Neural progenitor cell (in vitro differentiated cells): ENCODE data around the gene PCDHB6. TPM values are rescaled to one million over a fixed set of nuclear protein-coding genes. Genes with fewer than 3 reads are reported as not detected.
A peak's percentile ranks its signal among the peaks of the same experiment; 100 is the strongest.
"Not testable (repeated sequence)": the region's sequence is repeated elsewhere in the genome, so short reads cannot be mapped to it uniquely, and the experiment has no call there.

ENCODE experiments used
- DNase-seq: peaks from one replicate; pipeline ENCODE4 v3.0.0-alpha.2; 2016; ENCODE audit warnings: low spot score
- H2AFZ ChIP-seq: fragments of 200-600 bp; sonication (generic); replicated peaks from 2 replicates; pipeline ENCODE4 v1.6.1; 2016; ENCODE audit warnings: antibody characterized with exemption
- H3F3A ChIP-seq: fragments of 200-600 bp; sonication (generic); 2 replicates; pipeline ENCODE4 v1.6.1; 2016; ENCODE audit warnings: antibody characterized with exemption, low read depth
- H3K27ac ChIP-seq: fragments of 200-600 bp; sonication (generic); 2 replicates; pipeline ENCODE4 v1.5.1; 2016; ENCODE audit warnings: mild to moderate bottlenecking
- H3K27me3 ChIP-seq: fragments of 200-600 bp; sonication (generic); 2 replicates; pipeline ENCODE4 v1.6.1; 2016; ENCODE audit warnings: mild to moderate bottlenecking, moderate library complexity
- H3K36me3 ChIP-seq: fragments of 200-600 bp; sonication (generic); 2 replicates; pipeline ENCODE4 v1.5.1; 2016
- H3K4me1 ChIP-seq: fragments of 200-600 bp; sonication (generic); 2 replicates; pipeline ENCODE4 v1.6.1; 2016; ENCODE audit warnings: mixed run types
- H3K4me2 ChIP-seq: fragments of 200-600 bp; sonication (generic); 2 replicates; pipeline ENCODE4 v1.6.1; 2016
- H3K4me3 ChIP-seq: fragments of 200-600 bp; sonication (generic); 2 replicates; pipeline ENCODE4 v1.5.1; 2016
- H3K79me2 ChIP-seq: fragments of 200-600 bp; sonication (generic); 2 replicates; pipeline ENCODE4 v1.6.1; 2016; ENCODE audit warnings: low read depth
- H3K9ac ChIP-seq: fragments of 200-600 bp; sonication (generic); 2 replicates; pipeline ENCODE4 v1.6.1; 2016
- H3K9me3 ChIP-seq: fragments of 200-600 bp; sonication (generic); 2 replicates; pipeline ENCODE4 v1.5.1; 2016; ENCODE audit warnings: low read depth
- H4K20me1 ChIP-seq: fragments of 200-600 bp; sonication (generic); 2 replicates; pipeline ENCODE4 v1.6.1; 2016; ENCODE audit warnings: low read depth
- H3K27ac Mint-ChIP-seq: 3 replicates; pipeline ENCODE4 v1.8.0; 2021; ENCODE audit warnings: mixed read lengths
- H3K27me3 Mint-ChIP-seq: 2 replicates; pipeline ENCODE4 v1.8.0; 2022; ENCODE audit warnings: low read depth, mild to moderate bottlenecking, inconsistent platforms, moderate library complexity, mixed read lengths; ENCODE audit not compliant: insufficient read depth
- H3K36me3 Mint-ChIP-seq: 3 replicates; pipeline ENCODE4 v1.8.0; 2021; ENCODE audit warnings: mixed read lengths
- H3K4me1 Mint-ChIP-seq: 3 replicates; pipeline ENCODE4 v1.8.0; 2021; ENCODE audit warnings: mixed read lengths
- H3K4me3 Mint-ChIP-seq: 3 replicates; pipeline ENCODE4 v1.8.0; 2021; ENCODE audit warnings: mild to moderate bottlenecking, moderate library complexity, mixed read lengths
- H3K9me3 Mint-ChIP-seq: 3 replicates; pipeline ENCODE4 v1.8.0; 2020; ENCODE audit warnings: mixed read lengths
- EZH2 ChIP-seq: fragments of 200-600 bp; sonication (generic); IDR thresholded peaks from 2 replicates; pipeline ENCODE4 v1.6.1; 2017; ENCODE audit warnings: antibody characterized with exemption, mild to moderate bottlenecking, moderate library complexity
- EZH2phosphoT487 ChIP-seq: fragments of 200-600 bp; sonication (generic); IDR thresholded peaks from 2 replicates; pipeline ENCODE4 v1.6.1; 2017; ENCODE audit warnings: antibody characterized with exemption
- total RNA-seq: library from RNA; depleted of rRNA; stranded (reverse); fragments of >200 nt; gene quantifications from 2 replicates; pipeline ENCODE4 v1.2.3, GENCODE V29; 2015; ENCODE audit warnings: low replicate concordance
- TF ChIP-seq, protein P1 (sequence below): fragments of 200-600 bp; sonication (generic); IDR thresholded peaks from 2 replicates; pipeline ENCODE4 v1.5.1; 2017; ENCODE audit warnings: antibody characterized with exemption, mild to moderate bottlenecking

PCDHB6 gene
- total RNA-seq, 1 donor from 2014 or later: 1.5 TPM

DNA sequence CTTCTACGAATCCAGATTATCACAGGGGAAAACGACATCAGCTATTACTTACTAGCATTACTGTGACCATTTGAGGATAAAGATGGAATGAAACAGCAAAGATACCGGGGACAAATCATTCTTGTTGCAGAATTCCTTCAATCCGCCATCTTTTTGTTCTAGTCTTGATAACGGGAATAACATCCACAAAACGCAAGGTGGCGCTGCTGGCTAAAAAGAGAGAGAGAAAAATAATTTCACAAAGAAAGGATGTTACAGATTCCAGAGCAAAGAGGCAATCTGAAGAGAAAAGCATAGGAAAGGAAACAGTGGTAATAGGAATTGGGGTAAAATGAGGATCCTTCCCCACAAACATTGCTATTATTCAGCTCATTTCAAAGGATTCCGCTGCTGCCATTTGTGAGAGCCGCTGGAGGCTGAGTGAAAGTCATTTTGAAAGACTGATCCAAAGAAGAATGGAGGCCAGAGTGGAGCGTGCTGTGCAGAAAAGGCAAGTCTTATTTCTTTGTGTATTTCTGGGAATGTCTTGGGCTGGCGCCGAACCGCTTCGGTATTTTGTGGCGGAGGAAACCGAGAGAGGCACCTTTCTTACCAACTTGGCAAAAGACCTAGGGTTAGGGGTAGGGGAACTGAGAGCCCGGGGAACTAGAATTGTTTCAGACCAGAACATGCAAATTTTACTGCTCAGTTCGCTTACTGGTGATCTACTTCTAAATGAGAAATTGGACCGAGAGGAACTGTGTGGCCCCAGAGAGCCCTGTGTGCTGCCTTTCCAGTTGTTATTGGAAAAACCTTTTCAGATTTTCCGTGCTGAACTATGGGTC lies 22.7 kb downstream of the PCDHB6 start, which contains the start of gene PCDHB7:
TSS of gene PCDHB7 (plus strand) at position 264 of the 824 bp plus-strand sequence. CDS start at position 456, 192 bp downstream.
- Histone ChIP-seq H3K79me2 (no peaks in the 10 kb centered on the region), H3K27me3 (no peaks in the 10 kb centered on the region), H3K4me2 (no peak within 1 kb of the TSS), H3K9me3 (no peaks in the 10 kb centered on the region), H3K27ac (no peak within 1 kb of the TSS), H3K4me3 (no peak within 1 kb of the TSS), H3K4me1 (no peaks in the 10 kb centered on the region), H2AFZ (peak within 1 kb of the TSS; percentile 77), H3K9ac (no peak within 1 kb of the TSS), H3K36me3 (no peaks in the 10 kb centered on the region), H4K20me1 (no peaks in the 10 kb centered on the region), H3F3A (no peaks in the 10 kb centered on the region)
- no peak for TF ChIP-seq EZH2phosphoT487
- TF ChIP-seq, protein P1, sequence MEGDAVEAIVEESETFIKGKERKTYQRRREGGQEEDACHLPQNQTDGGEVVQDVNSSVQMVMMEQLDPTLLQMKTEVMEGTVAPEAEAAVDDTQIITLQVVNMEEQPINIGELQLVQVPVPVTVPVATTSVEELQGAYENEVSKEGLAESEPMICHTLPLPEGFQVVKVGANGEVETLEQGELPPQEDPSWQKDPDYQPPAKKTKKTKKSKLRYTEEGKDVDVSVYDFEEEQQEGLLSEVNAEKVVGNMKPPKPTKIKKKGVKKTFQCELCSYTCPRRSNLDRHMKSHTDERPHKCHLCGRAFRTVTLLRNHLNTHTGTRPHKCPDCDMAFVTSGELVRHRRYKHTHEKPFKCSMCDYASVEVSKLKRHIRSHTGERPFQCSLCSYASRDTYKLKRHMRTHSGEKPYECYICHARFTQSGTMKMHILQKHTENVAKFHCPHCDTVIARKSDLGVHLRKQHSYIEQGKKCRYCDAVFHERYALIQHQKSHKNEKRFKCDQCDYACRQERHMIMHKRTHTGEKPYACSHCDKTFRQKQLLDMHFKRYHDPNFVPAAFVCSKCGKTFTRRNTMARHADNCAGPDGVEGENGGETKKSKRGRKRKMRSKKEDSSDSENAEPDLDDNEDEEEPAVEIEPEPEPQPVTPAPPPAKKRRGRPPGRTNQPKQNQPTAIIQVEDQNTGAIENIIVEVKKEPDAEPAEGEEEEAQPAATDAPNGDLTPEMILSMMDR: peak; percentile 65
- no peaks in the 10 kb centered on the region for H3K36me3 Mint-ChIP-seq
- no peak within 1 kb of the TSS for H3K27ac Mint-ChIP-seq
- no peaks in the 10 kb centered on the region for H3K4me1 Mint-ChIP-seq
- peak; percentile 52 for DNase-seq
- H3K9me3 Mint-ChIP-seq: peaks cover 24% of the 10 kb centered on the region
- no peak within 1 kb of the TSS for H3K4me3 Mint-ChIP-seq
- H3K27me3 Mint-ChIP-seq: peaks cover 6% of the 10 kb centered on the region

DNA sequence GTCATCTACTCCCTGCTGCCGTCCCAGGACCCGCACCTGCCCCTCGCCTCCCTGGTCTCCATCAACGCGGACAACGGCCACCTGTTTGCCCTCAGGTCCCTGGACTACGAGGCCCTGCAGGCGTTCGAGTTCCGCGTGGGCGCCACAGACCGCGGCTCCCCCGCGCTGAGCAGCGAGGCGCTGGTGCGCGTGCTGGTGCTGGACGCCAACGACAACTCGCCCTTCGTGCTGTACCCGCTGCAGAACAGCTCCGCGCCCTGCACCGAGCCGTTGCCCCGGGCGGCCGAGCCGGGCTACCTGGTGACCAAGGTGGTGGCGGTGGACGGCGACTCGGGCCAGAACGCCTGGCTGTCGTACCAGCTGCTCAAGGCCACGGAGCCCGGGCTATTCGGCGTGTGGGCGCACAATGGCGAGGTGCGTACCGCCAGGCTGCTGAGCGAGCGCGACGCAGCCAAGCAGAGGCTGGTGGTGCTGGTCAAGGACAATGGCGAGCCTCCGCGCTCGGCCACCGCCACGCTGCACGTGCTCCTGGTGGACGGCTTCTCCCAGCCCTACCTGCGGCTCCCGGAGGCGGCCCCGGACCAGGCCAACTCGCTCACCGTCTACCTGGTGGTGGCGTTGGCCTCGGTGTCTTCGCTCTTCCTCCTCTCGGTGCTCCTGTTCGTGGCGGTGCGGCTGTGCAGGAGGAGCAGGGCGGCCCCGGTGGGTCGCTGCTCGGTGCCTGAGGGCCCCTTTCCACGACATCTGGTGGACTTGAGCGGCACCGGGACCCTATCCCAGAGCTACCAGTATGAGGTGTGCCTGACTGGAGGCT lies 24.6 kb downstream of the PCDHB6 start:
- not testable (repeated sequence) for H2AFZ ChIP-seq, H3K36me3 ChIP-seq, H3K27ac Mint-ChIP-seq, H3K27me3 Mint-ChIP-seq, H4K20me1 ChIP-seq, H3K79me2 ChIP-seq, H3K36me3 Mint-ChIP-seq, H3F3A ChIP-seq, H3K9ac ChIP-seq, H3K4me1 ChIP-seq, H3K9me3 ChIP-seq, H3K4me3 Mint-ChIP-seq, DNase-seq, H3K4me1 Mint-ChIP-seq, H3K27ac ChIP-seq, H3K4me2 ChIP-seq, H3K4me3 ChIP-seq, H3K27me3 ChIP-seq
- H3K9me3 Mint-ChIP-seq: peaks cover 19% of the 10 kb centered on the region

GRCh38 chr5:141175933-141176332 lies 26.1 kb downstream of the PCDHB6 start:
- no peak overlapping the region for H3K4me2 ChIP-seq
- H3K27me3 ChIP-seq: no peaks in the 10 kb centered on the region
- H3K79me2 ChIP-seq: no peaks in the 10 kb centered on the region
- Mint-ChIP-seq H3K9me3 (peaks cover 21% of the 10 kb centered on the region), H3K4me1 (no peaks in the 10 kb centered on the region), H3K36me3 (no peaks in the 10 kb centered on the region), H3K4me3 (no peak overlapping the region), H3K27ac (no peak overlapping the region), H3K27me3 (peaks cover 6% of the 10 kb centered on the region)
- H4K20me1 ChIP-seq: no peaks in the 10 kb centered on the region
- no peak overlapping the region for H3K27ac ChIP-seq
- no peak overlapping the region for H3K4me3 ChIP-seq
- no peaks in the 10 kb centered on the region for H3K36me3 ChIP-seq
- TF ChIP-seq, protein P1: no peak
- TF ChIP-seq EZH2phosphoT487 (no peak), EZH2 (no peak)
- H3K9ac ChIP-seq: no peak overlapping the region
- H3K4me1 ChIP-seq: no peaks in the 10 kb centered on the region
- H2AFZ ChIP-seq: no peak overlapping the region
- no peak for DNase-seq
- no peaks in the 10 kb centered on the region for H3K9me3 ChIP-seq
- H3F3A ChIP-seq: no peaks in the 10 kb centered on the region

GRCh38 chr5:141177577-141178191 lies 27.8 kb downstream of the PCDHB6 start, which contains the start of gene PCDHB8:
Gene PCDHB8 (plus strand): TSS chr5:141177790. CDS start chr5:141178035, 245 bp downstream.
- DNase-seq: peak; percentile 7
- H3K27me3 ChIP-seq, H3K4me2 ChIP-seq: not testable (repeated sequence)

DNA sequence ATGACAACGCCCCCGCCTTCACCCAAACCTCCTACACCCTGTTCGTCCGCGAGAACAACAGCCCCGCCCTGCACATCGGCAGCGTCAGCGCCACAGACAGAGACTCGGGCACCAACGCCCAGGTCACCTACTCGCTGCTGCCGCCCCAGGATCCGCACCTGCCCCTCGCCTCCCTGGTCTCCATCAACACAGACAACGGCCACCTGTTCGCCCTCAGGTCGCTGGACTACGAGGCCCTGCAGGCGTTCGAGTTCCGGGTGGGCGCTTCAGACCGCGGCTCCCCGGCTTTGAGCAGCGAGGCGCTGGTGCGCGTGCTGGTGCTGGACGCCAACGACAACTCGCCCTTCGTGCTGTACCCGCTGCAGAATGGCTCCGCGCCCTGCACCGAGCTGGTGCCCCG lies 29.5 kb downstream of the PCDHB6 start:
- H3K27me3 Mint-ChIP-seq, H3K4me1 ChIP-seq, H3K36me3 Mint-ChIP-seq, H3K27me3 ChIP-seq, H3K9ac ChIP-seq, H4K20me1 ChIP-seq, H3K27ac Mint-ChIP-seq, H3K79me2 ChIP-seq, H3K4me3 Mint-ChIP-seq, H3K4me2 ChIP-seq, H3K27ac ChIP-seq, H3K9me3 ChIP-seq, DNase-seq, H3K4me1 Mint-ChIP-seq, H3K36me3 ChIP-seq, H2AFZ ChIP-seq, H3F3A ChIP-seq, H3K4me3 ChIP-seq: not testable (repeated sequence)
- H3K9me3 Mint-ChIP-seq: peaks cover 25% of the 10 kb centered on the region

More at GRCh38 chr5:141177577-141178191, 27.8 kb downstream of the PCDHB6 start, which contains the start of gene PCDHB8:
- not testable (repeated sequence) for H4K20me1 ChIP-seq, H3K4me1 ChIP-seq, H2AFZ ChIP-seq, H3K9me3 ChIP-seq, H3K79me2 ChIP-seq, H3K4me3 ChIP-seq, H3K36me3 Mint-ChIP-seq, H3K27me3 Mint-ChIP-seq, H3K27ac Mint-ChIP-seq, H3K4me1 Mint-ChIP-seq, H3K4me3 Mint-ChIP-seq, H3K9ac ChIP-seq, H3K36me3 ChIP-seq, H3F3A ChIP-seq, H3K27ac ChIP-seq
- peaks cover 28% of the 10 kb centered on the region for H3K9me3 Mint-ChIP-seq

- not testable (repeated sequence) for H3K27me3 ChIP-seq, H3K27ac Mint-ChIP-seq, DNase-seq
These were observed 30.0 kb downstream of the PCDHB6 start for GRCh38 chr5:141179876-141180275.

More at GRCh38 chr5:141179876-141180275, 30.0 kb downstream of the PCDHB6 start:
- not testable (repeated sequence) for H3K4me1 ChIP-seq, H3K9ac ChIP-seq, H3K4me1 Mint-ChIP-seq, H3K36me3 ChIP-seq, H3K9me3 ChIP-seq, H3K4me3 Mint-ChIP-seq, H3K27me3 Mint-ChIP-seq, H3K4me3 ChIP-seq, H4K20me1 ChIP-seq, H3K79me2 ChIP-seq, H2AFZ ChIP-seq, H3F3A ChIP-seq, H3K27ac ChIP-seq, H3K4me2 ChIP-seq
- Mint-ChIP-seq H3K9me3 (peaks cover 30% of the 10 kb centered on the region), H3K36me3 (peaks cover 11% of the 10 kb centered on the region)
